Esophagus squamous epithelium (tissue), 5 donors: ENCODE measurements around the gene KCTD11. TPM values are rescaled to one million over a fixed set of nuclear protein-coding genes. Genes with fewer than 3 reads are reported as not detected.

Source experiments
- DNase-seq: peaks from one replicate; lab custom pipeline; 2025; lab: John Stamatoyannopoulos, UW
- H3K27ac ChIP-seq, 4 donors: fragments of 200-600 bp; sonication (generic); one replicate each; pipeline ENCODE4 v1.5.1; 2016 to 2019; ENCODE audit warnings: mild to moderate bottlenecking in 1 of 4
- H3K27me3 ChIP-seq, 4 donors: fragments of 200-600 bp; sonication (generic); 1 replicate in 3 of 4; 2 replicates in 1 of 4; pipeline versions ENCODE4 v1.5.1 to v1.6.0; 2017 to 2021; ENCODE audit warnings: antibody characterized with exemption in 1 of 4
- H3K36me3 ChIP-seq, 3 donors: fragments of 200-600 bp; sonication (generic); one replicate each; pipeline ENCODE4 v1.5.1; 2016 to 2019
- H3K4me1 ChIP-seq, 3 donors: fragments of 200-600 bp; sonication (generic); one replicate each; pipeline ENCODE4 v1.5.1; 2017 to 2019
- H3K4me3 ChIP-seq, 4 donors: fragments of 200-600 bp; sonication (generic); 1 replicate in 3 of 4; 2 replicates in 1 of 4; pipeline ENCODE4 v1.5.1; 2016 to 2019; ENCODE audit warnings: mild to moderate bottlenecking in 2 of 4, moderate library complexity in 1 of 4
- H3K9me3 ChIP-seq, 3 donors: fragments of 200-600 bp; sonication (generic); one replicate each; pipeline ENCODE4 v1.5.1; 2016 to 2019
- POLR2A ChIP-seq, 4 donors: fragments of 450-650 bp; IDR thresholded peaks; one replicate each; pipeline ENCODE4 v1.6.1; 2017; ENCODE audit warnings: antibody characterized with exemption in 4 of 4, mild to moderate bottlenecking in 4 of 4, moderate library complexity in 3 of 4
- WGBS, 2 donors: methylation state at CpG; one replicate each; pipeline ENCODE4 v1.1.5; 2018; 5-methylcytosine and 5-hydroxymethylcytosine counted together
- intact Hi-C: fragments of 100-400 bp; cut with DNase I; formaldehyde crosslinking; loops from one replicate; pipeline ENCODE4 v1.15.0; 2022
- total RNA-seq, 4 donors: library from RNA; depleted of rRNA; stranded (reverse); fragments of >200 nt; gene quantifications; one replicate each; pipeline ENCODE4 v1.1.0, GENCODE V29; 2016
- TF ChIP-seq, protein P1 (sequence below), 6 experiments: fragments of 450-650 bp in 4 of 6; fragments of 200-600 bp in 2 of 6; sonication (generic) in 2 of 6; IDR thresholded peaks; one replicate each; pipeline ENCODE4 v1.5.1; 2016 to 2019; ENCODE audit warnings: antibody characterized with exemption in 6 of 6, mild to moderate bottlenecking in 4 of 6, moderate library complexity in 4 of 6
- donor health status: DM: yes; HTN: yes; CAD: no.

Gene KCTD11
- total RNA-seq, 4 donors from 2014 or later, result 12.6 to 26.6 (median 22.1) TPM

DNA sequence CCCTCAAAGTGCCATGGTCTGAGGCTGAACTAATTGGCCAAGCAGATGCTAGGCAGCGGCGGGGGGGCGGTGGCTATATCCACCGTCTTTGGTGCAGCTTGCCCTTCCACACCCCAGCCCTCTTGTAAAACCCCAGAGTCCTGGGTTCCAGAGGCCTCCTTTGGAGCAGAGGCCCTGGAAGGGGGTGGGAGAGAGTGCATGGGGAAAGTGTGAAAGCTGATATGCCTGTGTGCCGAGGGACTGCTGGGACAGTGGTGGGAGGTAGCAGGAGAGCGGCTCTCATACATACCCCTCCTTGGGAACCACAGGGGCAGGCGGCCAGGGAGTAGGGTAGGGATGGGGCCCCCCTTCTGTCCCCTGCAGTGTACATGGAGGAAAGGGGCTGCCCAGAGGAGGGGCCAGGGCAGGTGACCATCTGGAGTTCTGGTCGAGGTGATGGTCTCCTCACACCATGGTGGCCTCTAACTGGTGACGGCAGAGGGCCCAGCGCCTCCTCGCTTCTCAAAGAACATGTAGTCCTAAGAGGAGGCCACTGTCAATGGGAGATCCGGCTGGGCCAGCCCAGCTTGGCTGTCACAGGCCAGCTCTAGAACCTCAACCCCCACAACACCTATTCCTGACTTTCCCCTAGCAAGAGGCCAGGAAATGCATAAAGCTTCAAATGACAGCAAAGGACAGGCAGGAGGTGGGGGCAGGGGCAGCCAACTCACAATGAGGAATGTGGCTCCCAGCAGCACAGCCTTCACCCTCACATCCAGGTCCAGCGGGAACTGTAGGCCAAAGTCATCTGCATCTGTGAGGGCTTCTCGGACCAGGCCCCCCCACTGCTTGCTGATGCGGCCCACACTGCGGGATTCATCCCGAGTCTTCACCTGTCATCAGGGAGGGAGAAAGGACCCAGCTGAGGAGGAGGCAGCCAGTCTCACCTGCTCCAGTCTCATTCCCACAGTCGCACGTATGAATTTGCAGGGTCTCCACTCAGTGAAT, 38.3 kb downstream of the KCTD11 start:
- no peak overlapping the region for H3K4me3 ChIP-seq
- H3K36me3 ChIP-seq, result peaks cover 23 to 81% (median 25%) of the 10 kb centered on the region in 3 donors
- no peak for DNase-seq
- 78 to 81% methylated on average over 12 to 17 of the region's 19 CpGs for WGBS, 2 donors
- no peak overlapping the region for H3K27ac ChIP-seq
- peaks cover 10 to 29% (median 14%) of the 10 kb centered on the region in 3 donors for H3K4me1 ChIP-seq
- no peaks in the 10 kb centered on the region for H3K9me3 ChIP-seq
- H3K27me3 ChIP-seq, result no peaks in the 10 kb centered on the region
- intact Hi-C loops, result no loop called here
- TF ChIP-seq, protein P1, sequence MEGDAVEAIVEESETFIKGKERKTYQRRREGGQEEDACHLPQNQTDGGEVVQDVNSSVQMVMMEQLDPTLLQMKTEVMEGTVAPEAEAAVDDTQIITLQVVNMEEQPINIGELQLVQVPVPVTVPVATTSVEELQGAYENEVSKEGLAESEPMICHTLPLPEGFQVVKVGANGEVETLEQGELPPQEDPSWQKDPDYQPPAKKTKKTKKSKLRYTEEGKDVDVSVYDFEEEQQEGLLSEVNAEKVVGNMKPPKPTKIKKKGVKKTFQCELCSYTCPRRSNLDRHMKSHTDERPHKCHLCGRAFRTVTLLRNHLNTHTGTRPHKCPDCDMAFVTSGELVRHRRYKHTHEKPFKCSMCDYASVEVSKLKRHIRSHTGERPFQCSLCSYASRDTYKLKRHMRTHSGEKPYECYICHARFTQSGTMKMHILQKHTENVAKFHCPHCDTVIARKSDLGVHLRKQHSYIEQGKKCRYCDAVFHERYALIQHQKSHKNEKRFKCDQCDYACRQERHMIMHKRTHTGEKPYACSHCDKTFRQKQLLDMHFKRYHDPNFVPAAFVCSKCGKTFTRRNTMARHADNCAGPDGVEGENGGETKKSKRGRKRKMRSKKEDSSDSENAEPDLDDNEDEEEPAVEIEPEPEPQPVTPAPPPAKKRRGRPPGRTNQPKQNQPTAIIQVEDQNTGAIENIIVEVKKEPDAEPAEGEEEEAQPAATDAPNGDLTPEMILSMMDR (IDR thresholded peaks at IDR 0.05), result no peak
- TF ChIP-seq POLR2A (IDR thresholded peaks at IDR 0.05), result no peak

- no peaks in the 10 kb centered on the region for H3K9me3 ChIP-seq
- no peak for TF ChIP-seq POLR2A (IDR thresholded peaks at IDR 0.05)
- TF ChIP-seq, protein P1 (IDR thresholded peaks at IDR 0.05), result no peak
- intact Hi-C loops, result no loop called here
- H3K4me1 ChIP-seq, result peaks cover 11 to 32% (median 17%) of the 10 kb centered on the region in 3 donors
- 41 to 53% methylated on average over 2 of the region's 2 CpGs for WGBS, 2 donors
- DNase-seq, result no peak
- H3K27ac ChIP-seq, result peak overlapping the region in 1 of 4 donors; percentile 54
- H3K27me3 ChIP-seq, result no peaks in the 10 kb centered on the region
- no peak overlapping the region for H3K4me3 ChIP-seq
- peaks cover 23 to 70% (median 25%) of the 10 kb centered on the region in 3 donors for H3K36me3 ChIP-seq
Measured at GRCh38 chr17:7391307-7391706, 39.3 kb downstream of the KCTD11 start.

DNA sequence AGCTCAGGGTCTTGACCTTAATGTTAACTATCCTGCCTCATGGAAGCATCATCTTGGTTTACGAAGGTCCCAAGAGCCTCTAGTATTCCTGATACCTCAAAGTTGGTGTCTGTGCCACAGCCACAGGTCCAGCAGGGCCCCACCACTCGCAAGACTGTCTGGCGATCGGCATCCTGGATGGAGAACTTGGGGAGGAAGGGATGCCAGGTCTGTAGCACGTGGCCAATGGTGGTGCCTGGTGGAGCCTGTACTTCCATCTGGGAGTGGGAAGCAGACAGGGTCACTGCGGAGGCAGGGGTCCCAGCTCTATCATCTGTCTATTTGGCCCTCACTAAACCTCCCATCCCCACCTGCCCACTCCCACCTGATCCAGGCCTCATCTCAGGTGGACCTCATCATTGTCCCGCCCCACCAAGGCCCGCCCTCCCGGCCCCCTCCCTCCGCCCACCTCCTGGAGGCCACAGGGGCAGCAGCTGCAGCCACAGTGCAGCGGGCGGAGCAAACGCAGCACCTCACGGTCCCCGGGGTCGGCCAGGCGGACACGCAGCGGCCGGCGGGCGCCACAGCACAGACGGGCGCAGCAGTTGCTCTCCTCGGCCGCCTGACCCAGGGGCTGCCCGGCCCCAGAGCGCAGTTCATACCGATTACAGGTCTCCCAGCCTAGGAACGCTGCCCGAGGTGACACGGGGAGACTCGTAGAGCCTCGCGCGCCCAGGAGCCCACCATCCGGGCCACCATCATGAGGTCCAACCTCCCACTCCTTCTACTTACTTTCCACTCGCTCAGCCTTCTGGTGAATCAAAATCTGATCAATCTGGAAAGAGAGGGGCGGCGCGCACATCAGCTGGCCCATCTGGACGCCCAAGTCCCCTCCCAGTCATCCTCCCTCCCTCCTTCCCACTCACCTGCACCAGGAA, 41.0 kb downstream of the KCTD11 start:
- no peaks in the 10 kb centered on the region for H3K9me3 ChIP-seq
- 63 to 87% methylated on average over 19 to 20 of the region's 42 CpGs for WGBS, 2 donors
- intact Hi-C loops, result no loop called here
- peak overlapping the region; percentile 75 to 93 (median 86) for H3K4me3 ChIP-seq
- no peak for TF ChIP-seq POLR2A (IDR thresholded peaks at IDR 0.05)
- TF ChIP-seq, protein P1 (IDR thresholded peaks at IDR 0.05), result no peak
- DNase-seq, result no peak
- H3K27me3 ChIP-seq, result no peaks in the 10 kb centered on the region
- peaks cover 21 to 54% (median 22%) of the 10 kb centered on the region in 3 donors for H3K36me3 ChIP-seq
- H3K4me1 ChIP-seq, result peaks cover 11 to 32% (median 17%) of the 10 kb centered on the region in 3 donors
- peak overlapping the region; percentile 87 to 97 (median 94) for H3K27ac ChIP-seq

GRCh38 chr17:7393613-7394451, 41.9 kb downstream of the KCTD11 start:
- intact Hi-C loops, result no loop called here
- no peak for TF ChIP-seq POLR2A (IDR thresholded peaks at IDR 0.05)
- TF ChIP-seq, protein P1 (IDR thresholded peaks at IDR 0.05), result no peak
- no peak for DNase-seq
- Histone ChIP-seq H3K4me3 (peak overlapping the region; percentile 75 to 93 (median 86)), H3K36me3 (peaks cover 14 to 45% (median 14%) of the 10 kb centered on the region in 3 donors), H3K27me3 (no peaks in the 10 kb centered on the region), H3K9me3 (no peaks in the 10 kb centered on the region), H3K27ac (peak overlapping the region; percentile 87 to 97 (median 94)), H3K4me1 (peaks cover 11 to 32% (median 17%) of the 10 kb centered on the region in 3 donors)
- WGBS, 2 donors, result 2 to 7% methylated on average over 12 to 21 of the region's 48 CpGs
